Activated T-helper 1 cell treated with Interleukin-2 at 50 U/mL for 16 hours (primary cell): ENCODE results near the gene TBC1D5.

ENCODE experiments used
- DNase-seq: peaks from one replicate; pipeline ENCODE4 v3.0.0-alpha.2; 2020; ENCODE audit warnings: low read depth

The TBC1D5 gene

GRCh38 chr3:17585394-17586325, 156.8 kb downstream of the TBC1D5 start:
- DNase-seq: no peak

DNA sequence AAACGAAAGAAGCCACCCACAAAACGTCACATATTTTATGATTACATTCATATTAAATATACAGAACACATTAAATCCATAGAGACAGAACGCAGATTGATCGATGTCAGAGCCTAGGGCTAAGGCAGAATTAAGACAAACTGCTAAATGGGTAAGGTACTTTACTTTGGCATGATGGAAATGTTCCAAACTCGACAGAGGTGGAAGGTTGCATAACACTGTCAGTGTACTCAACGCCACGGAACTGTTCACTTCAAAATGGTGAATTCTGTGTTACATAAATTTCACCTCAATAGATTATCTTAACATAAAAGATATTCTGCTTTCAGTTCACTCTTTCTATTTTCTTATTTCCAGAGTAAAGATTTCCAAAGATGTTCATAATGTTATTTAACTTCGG, 158.4 kb downstream of the TBC1D5 start:
- DNase-seq: no peak

DNA sequence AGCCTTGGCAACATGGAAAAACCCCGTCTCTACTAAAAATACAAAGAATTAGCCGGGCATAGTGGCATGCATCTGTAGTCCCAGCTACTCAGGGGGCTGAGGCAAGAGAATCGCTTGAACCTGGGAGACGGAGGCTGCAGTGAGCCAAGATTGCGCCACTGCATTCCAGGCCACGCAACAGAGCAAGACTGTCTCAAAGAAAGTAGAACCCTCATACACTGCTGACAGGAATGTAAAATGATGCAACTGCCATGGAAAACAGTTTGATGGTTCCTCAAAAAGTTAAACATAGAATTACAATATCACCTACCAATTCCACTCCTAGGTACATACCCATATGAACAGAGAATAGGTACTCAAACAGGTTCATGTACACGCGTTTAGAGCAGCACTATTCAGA, 158.9 kb downstream of the TBC1D5 start:
- no peak for DNase-seq

- DNase-seq: no peak
These were observed 160.9 kb downstream of the TBC1D5 start for GRCh38 chr3:17581421-17582080.

- no peak for DNase-seq
These were observed 161.5 kb downstream of the TBC1D5 start for GRCh38 chr3:17580901-17581300.

DNA sequence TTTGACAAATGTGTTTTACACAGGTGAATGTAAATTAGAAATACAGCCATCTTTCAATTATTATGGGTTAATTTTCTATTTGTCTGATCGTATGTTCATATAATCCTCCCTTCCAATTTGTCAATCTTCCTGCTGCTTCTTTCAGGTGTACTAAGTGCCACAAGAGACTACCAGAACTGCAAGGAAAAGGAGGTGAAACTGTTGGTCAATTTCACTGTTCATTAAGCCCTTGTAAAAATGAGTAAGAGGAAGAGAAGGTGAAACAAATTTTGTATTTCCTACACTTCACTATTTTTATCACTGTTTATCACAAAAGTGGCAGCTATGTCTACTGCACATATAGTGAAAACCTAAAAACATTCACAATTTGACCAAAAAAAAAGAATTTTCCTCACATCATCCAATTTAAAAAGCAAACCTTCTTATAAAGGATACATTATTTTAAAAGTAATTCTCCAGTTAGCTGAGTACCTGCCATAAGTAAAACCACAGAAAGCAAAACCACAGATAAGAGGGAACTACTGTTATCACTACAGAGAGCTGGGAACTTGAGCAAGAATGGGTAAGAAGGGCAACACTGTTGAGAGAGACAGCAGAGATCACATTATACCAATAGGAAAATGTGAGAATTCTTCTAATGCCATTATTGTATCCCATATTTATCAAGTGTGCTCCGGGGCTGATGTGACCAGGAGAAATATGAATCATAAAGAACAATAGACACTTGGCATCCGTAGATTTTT, 163.0 kb downstream of the TBC1D5 start:
- no peak for DNase-seq

DNA sequence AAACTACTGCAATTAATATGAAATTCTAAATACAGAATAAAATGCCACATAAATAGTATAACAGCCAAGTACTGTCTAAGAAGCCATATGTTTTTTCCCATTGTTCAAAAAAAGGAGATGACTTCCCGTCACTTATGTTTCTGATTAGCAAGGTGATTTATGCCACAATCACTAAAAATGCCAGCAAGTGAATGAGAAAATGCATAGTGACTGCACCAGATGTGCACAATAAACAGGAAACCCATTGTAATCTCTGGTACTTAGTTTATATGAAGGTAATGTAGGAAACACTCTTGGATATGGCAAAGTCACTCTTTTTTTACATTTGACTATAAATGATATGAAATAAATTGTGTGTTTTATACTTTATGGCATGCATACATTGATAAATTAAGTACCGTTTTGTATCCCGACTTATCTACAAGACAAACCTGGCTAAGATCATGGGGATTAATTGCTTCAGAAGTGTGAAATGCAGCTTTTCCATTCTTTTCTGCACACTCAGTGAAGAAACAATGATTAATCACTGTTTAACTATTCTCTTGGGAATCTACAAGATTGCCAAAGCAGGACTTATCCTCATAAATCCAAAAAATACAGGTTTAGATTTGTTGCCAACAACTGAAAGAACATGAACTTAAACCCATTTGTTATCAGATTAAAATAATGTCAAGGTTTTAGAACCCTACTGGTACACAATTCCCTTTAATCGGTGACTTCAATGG, 164.5 kb downstream of the TBC1D5 start:
- no peak for DNase-seq

DNA sequence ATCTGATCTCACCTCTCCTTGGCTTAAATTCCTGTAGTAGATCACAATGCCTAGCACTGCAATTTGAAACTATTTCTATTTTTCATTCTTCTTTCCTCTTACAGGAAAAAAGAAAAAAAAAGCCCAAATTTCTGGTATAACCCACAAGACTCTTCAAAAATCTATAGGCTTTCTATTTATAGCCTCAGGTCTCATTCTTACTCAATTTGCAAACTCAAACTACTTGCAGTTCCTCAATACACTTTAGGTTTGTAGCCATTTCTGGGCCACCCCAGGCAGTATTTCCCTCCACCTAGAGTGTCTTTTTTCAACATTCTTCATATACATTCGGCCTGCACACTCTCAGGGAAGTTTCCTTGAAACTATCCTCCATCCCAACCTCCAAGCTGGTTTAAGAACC, 169.0 kb downstream of the TBC1D5 start:
- DNase-seq: no peak

GRCh38 chr3:17571686-17572085, 170.7 kb downstream of the TBC1D5 start:
- no peak for DNase-seq

- no peak for DNase-seq
These were observed 179.6 kb downstream of the TBC1D5 start for GRCh38 chr3:17562845-17563244.

- no peak for DNase-seq
These were observed 183.9 kb downstream of the TBC1D5 start for GRCh38 chr3:17558565-17558964.

GRCh38 chr3:17557749-17558463, 184.5 kb downstream of the TBC1D5 start:
- DNase-seq: no peak

GRCh38 chr3:17555525-17555924, 186.9 kb downstream of the TBC1D5 start:
- DNase-seq: no peak

DNA sequence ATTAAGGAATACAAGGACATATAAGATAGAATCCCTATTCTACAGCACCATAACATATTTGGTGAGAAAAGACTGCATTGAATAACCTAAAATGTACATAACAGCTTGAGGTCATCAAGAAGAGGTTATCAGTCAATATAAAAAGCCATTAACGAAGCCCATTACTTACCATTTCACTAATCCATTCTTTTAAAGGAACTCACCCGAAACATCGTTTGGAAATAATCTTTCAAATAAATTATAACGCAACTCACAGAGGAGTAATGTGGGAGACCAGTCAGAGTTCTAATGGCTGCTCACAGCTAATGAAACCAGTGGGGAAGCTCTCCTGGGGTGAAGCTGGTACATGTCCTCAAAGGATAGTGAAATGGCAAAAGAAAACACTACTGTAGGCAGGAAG, 188.4 kb downstream of the TBC1D5 start:
- DNase-seq: no peak

DNA sequence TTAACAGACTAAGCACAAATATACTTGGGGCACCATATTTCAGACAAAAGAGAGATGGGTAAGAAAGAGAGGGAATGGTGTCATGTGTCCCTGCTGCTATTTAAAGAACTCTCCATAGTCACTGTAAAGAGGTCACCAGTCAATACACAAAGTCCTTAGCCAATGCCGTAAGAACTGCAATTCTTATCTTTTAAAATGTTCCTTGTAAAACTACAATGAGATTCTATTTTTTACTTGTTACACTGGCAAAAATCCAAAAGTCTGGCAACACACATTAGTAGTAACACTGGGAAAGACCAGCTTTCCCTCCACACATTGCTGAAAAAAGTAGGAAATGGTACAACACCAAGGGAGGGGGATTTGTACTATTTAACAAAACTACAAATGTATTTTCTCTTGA, 189.4 kb downstream of the TBC1D5 start:
- DNase-seq: no peak

DNA sequence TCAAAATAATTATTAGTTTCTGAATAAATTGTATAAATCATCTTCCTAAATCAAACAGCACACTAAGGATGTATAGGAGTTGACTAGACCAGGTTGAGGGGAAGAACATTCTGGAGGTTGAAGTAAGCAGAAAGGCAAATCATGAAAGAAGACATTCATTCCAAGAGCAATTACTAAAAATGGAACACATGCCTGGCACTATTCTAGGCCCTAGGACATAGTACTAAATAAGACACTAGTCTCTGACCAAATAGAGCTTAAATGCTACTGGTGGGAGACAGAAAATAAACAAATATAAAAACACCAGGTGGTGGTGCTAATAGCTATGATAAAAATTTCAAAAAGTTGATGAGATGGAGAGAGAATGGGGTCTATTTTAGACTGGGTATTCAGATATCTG, 190.1 kb downstream of the TBC1D5 start:
- DNase-seq: no peak

- DNase-seq: no peak
These were observed 190.5 kb downstream of the TBC1D5 start for GRCh38 chr3:17551895-17552294.

DNA sequence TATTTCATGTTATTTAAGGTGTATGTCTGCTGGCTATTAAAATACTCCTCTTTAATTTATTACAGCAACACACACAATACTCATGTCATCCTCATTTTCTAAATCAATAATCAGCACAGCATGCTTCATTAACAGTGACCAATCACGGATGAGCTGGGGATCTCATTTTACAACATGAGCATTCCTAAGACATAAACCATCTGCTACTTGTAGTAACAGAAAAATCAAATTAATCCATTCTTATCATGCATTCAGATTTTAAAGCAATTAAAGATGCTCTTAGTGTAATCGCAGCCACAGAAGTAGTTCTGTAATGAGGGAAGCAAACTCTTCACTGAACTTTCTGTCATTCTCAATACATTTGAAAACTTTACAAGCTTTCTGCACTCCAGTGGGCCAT, 191.1 kb downstream of the TBC1D5 start:
- no peak for DNase-seq

DNA sequence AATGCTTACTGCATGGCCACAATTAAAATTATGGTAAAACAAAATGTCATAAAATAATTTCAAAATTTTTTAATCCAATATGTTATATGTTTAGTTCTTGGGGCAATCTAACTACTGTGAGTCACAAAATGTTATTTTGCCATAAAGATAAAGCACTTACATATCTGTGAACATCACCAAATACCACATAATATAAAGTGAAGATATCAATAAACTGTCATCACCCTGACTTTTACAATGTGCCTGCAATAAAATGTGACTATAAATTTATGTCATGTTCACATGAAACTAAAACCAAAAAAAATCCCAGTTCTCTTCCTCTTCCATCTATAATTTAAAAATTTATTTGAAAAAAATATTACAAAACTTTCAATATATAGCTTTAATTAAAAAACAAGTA, 191.8 kb downstream of the TBC1D5 start:
- no peak for DNase-seq

DNA sequence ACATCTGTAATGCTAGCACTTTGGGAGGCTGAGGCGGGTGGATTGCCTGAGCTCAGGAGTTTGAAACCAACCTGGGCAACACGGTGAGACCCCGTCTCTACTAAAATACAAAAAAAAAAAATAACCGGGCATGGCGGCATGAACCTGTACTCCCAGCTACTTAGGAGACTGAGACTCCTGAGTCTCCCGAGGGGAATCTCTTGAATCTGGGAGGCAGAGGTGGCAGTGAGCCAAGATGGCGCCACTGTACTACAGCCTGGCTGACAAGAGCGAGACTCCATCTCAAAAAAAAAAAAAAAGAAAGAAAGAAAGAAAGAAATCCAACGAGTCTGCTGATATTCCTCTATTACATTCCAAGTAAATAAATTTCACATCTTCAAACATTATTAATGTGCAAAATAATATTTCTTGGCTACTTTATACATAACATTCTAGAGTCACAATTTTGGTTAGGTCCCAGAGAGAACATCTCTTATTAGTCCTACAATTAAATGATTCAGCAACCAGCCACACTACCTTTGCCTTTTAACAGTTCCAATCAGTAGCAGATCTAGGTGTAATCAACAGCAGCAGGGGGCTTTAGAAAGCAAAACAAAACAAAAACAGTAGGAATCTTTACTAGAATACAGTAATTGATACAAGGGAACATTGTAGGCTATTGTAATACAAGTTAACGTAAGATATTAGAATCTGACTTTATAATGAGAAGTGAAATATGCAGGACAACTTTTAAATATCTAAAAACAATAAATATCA, 195.8 kb downstream of the TBC1D5 start:
- DNase-seq: no peak

GRCh38 chr3:17544632-17545031, 197.8 kb downstream of the TBC1D5 start:
- no peak for DNase-seq
